GM12878 (cell line): ENCODE data around the gene KIF22. TPM values are rescaled to one million over a fixed set of nuclear protein-coding genes. Genes with fewer than 3 reads are reported as not detected.

Source experiments
- BCL3 ChIP-seq: IDR thresholded peaks from 2 replicates; pipeline ENCODE4 v1.6.1; 2011; ENCODE audit warnings: borderline replicate concordance, low read depth, mild to moderate bottlenecking, moderate library complexity, low read length; ENCODE audit not compliant: insufficient read depth, poor library complexity, severe bottlenecking
- BHLHE40 ChIP-seq, 2 experiments: fragments of 450-650 bp in 1 of 2; IDR thresholded peaks; 2 replicates each; pipeline ENCODE4 v1.6.1; 2011 to 2017; ENCODE audit warnings: low read depth in 2 of 2, borderline replicate concordance in 1 of 2, improper control_type of control experiment in 1 of 2, low read length in 1 of 2, mild to moderate bottlenecking in 1 of 2
- BRCA1 ChIP-seq: IDR thresholded peaks from 2 replicates; pipeline ENCODE4 v1.6.1; 2011; ENCODE audit warnings: low read depth, low read length, improper control_type of control experiment
- CREB1 ChIP-seq: IDR thresholded peaks from 2 replicates; pipeline ENCODE4 v1.6.1; 2012; ENCODE audit warnings: low read depth, mild to moderate bottlenecking, inconsistent platforms
- E2F8 ChIP-seq: fragments of 450-650 bp; IDR thresholded peaks from 2 replicates; pipeline ENCODE4 v1.6.1; 2018; ENCODE audit warnings: mild to moderate bottlenecking, low read depth, moderate library complexity; ENCODE audit not compliant: partially characterized antibody
- EGR1 ChIP-seq, 2 experiments: IDR thresholded peaks; 1 replicate in 1 of 2; 2 replicates in 1 of 2; pipeline ENCODE4 v1.6.1; 2011 to 2012; ENCODE audit warnings: low read depth in 2 of 2, low read length in 2 of 2, borderline replicate concordance in 1 of 2, mild to moderate bottlenecking in 1 of 2, moderate library complexity in 1 of 2
- MTA2 ChIP-seq: fragments of 450-650 bp; IDR thresholded peaks from 2 replicates; pipeline ENCODE4 v1.6.1; 2016; ENCODE audit warnings: low read depth, mild to moderate bottlenecking, moderate library complexity
- PRDM15 ChIP-seq: fragments of 450-650 bp; formaldehyde crosslinking; IDR thresholded peaks from 2 replicates; pipeline ENCODE4 v1.4.0; 2020; ENCODE audit warnings: mild to moderate bottlenecking, moderate library complexity
- RB1 ChIP-seq: fragments of 450-650 bp; formaldehyde crosslinking; IDR thresholded peaks from 2 replicates; pipeline ENCODE4 v1.6.1; 2017; ENCODE audit warnings: mild to moderate bottlenecking, borderline replicate concordance
- SMAD1 ChIP-seq: fragments of 450-650 bp; IDR thresholded peaks from 2 replicates; pipeline ENCODE4 v1.6.1; 2018; ENCODE audit warnings: mild to moderate bottlenecking, low read depth; ENCODE audit not compliant: partially characterized antibody
- SREBF2 ChIP-seq: IDR thresholded peaks from 2 replicates; pipeline ENCODE4 v1.6.1; 2012; ENCODE audit warnings: mild to moderate bottlenecking, low read length
- YY1 ChIP-seq: IDR thresholded peaks from 2 replicates; pipeline ENCODE4 v1.6.1; 2011; ENCODE audit warnings: low read depth, mild to moderate bottlenecking, low read length
- ZNF384 ChIP-seq: IDR thresholded peaks from 2 replicates; pipeline ENCODE4 v1.6.1; 2012; ENCODE audit warnings: low read depth, mild to moderate bottlenecking, low read length, improper control_type of control experiment, borderline replicate concordance
- ZZZ3 ChIP-seq: IDR thresholded peaks from 2 replicates; pipeline ENCODE4 v1.6.1; 2011; ENCODE audit warnings: low read depth; ENCODE audit not compliant: control insufficient read depth, insufficient read length
- polyA plus RNA-seq, 11 experiments: library from polyadenylated mRNA; depleted of rRNA in 4 of 11; unstranded in 6 of 11; stranded (reverse) in 5 of 11; fragments of >200 nt; fragmentation: Nextera tagmentation in 4 of 11; fragmentation: Illumina TruSeq in 1 of 11; extraction: Ambion mirVana in 4 of 11; extraction: Trizol in 1 of 11; gene quantifications; 1 replicate in 1 of 11; 2 replicates in 10 of 11; pipeline versions ENCODE4 v1.2.1 to v1.2.3, GENCODE V29; 2011 to 2016; ENCODE audit warnings: inconsistent platforms in 2 of 11, missing spikeins in 2 of 11, low read depth in 1 of 11
- total RNA-seq, 4 experiments: library from RNA; depleted of rRNA in 3 of 4; stranded (reverse); fragments of >200 nt in 3 of 4; fragmentation: Illumina TruSeq in 1 of 4; extraction: Trizol in 1 of 4; gene quantifications; 2 replicates each; pipeline versions ENCODE4 v1.2.1 to v1.2.3, GENCODE V29; 2013 to 2021
- TF ChIP-seq, protein P1 (sequence below): IDR thresholded peaks from 2 replicates; pipeline ENCODE4 v1.6.1; 2011; ENCODE audit warnings: mild to moderate bottlenecking, low read depth, low read length, moderate library complexity; ENCODE audit not compliant: insufficient replicate concordance
- TF ChIP-seq, protein P2 (sequence below): fragments of 450-650 bp; IDR thresholded peaks from 2 replicates; pipeline ENCODE4 v1.6.1; 2017; ENCODE audit warnings: low read depth, mild to moderate bottlenecking, moderate library complexity
- TF ChIP-seq, protein P3 (sequence below): IDR thresholded peaks from 2 replicates; pipeline ENCODE4 v1.6.1; 2011; ENCODE audit warnings: low read depth, mild to moderate bottlenecking, low read length, moderate library complexity, borderline replicate concordance; ENCODE audit errors: extremely low read depth

The KIF22 gene
- total and polyA plus RNA-seq, 10 of the 15 experiments (the other 5 are each of a cell fraction or from before 2014, with no cell fraction given) = 7.6 to 158 (median 132) TPM

GRCh38 chr16:29784901-29785500 is 5.5 kb upstream of the KIF22 start (continued):
- no peak for TF ChIP-seq SMAD1
- TF ChIP-seq MTA2 = no peak
- TF ChIP-seq, protein P1, sequence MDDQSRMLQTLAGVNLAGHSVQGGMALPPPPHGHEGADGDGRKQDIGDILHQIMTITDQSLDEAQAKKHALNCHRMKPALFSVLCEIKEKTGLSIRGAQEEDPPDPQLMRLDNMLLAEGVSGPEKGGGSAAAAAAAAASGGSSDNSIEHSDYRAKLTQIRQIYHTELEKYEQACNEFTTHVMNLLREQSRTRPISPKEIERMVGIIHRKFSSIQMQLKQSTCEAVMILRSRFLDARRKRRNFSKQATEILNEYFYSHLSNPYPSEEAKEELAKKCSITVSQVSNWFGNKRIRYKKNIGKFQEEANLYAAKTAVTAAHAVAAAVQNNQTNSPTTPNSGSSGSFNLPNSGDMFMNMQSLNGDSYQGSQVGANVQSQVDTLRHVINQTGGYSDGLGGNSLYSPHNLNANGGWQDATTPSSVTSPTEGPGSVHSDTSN = no peak
- TF ChIP-seq ZZZ3 = no peak
- TF ChIP-seq BRCA1 = no peak
- no peak for TF ChIP-seq BCL3
- TF ChIP-seq E2F8 = no peak
- TF ChIP-seq, protein P2, sequence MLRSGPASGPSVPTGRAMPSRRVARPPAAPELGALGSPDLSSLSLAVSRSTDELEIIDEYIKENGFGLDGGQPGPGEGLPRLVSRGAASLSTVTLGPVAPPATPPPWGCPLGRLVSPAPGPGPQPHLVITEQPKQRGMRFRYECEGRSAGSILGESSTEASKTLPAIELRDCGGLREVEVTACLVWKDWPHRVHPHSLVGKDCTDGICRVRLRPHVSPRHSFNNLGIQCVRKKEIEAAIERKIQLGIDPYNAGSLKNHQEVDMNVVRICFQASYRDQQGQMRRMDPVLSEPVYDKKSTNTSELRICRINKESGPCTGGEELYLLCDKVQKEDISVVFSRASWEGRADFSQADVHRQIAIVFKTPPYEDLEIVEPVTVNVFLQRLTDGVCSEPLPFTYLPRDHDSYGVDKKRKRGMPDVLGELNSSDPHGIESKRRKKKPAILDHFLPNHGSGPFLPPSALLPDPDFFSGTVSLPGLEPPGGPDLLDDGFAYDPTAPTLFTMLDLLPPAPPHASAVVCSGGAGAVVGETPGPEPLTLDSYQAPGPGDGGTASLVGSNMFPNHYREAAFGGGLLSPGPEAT = no peak
- TF ChIP-seq ZNF384 = no peak
- peak in 1 of 2 experiments; percentile 10; a peak in 1 of 4 replicates for TF ChIP-seq BHLHE40 (IDR thresholded peaks at IDR 0.05; ENCODE audit: borderline replicate concordance in 1 of 2, low read depth in 2 of 2, low read length in 1 of 2)
- no peak for TF ChIP-seq EGR1 (IDR thresholded peaks at IDR 0.05; ENCODE audit: borderline replicate concordance in 1 of 2, low read depth in 2 of 2, low read length in 2 of 2)
- TF ChIP-seq RB1 = no peak
- TF ChIP-seq YY1 = peak; percentile 85
- TF ChIP-seq SREBF2 = no peak
- TF ChIP-seq, protein P3, sequence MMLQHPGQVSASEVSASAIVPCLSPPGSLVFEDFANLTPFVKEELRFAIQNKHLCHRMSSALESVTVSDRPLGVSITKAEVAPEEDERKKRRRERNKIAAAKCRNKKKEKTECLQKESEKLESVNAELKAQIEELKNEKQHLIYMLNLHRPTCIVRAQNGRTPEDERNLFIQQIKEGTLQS = no peak
- TF ChIP-seq CREB1 = peak; percentile 29; the same call in 1 of the 2 replicates
- no peak for TF ChIP-seq PRDM15 (CRISPR knock-in tag)
